Stimulated activated CD8-positive, alpha-beta memory T cell treated with anti-CD3 and anti-CD28 coated beads, Interleukin-4, amount 100 ng/mL, for 24 hours (primary cell): Measurements from ENCODE around the gene ZNF438.

Source experiments
- DNase-seq: peaks from one replicate; pipeline ENCODE4 v3.0.0-alpha.2; 2020; ENCODE audit warnings: low read depth

Gene ZNF438

DNA sequence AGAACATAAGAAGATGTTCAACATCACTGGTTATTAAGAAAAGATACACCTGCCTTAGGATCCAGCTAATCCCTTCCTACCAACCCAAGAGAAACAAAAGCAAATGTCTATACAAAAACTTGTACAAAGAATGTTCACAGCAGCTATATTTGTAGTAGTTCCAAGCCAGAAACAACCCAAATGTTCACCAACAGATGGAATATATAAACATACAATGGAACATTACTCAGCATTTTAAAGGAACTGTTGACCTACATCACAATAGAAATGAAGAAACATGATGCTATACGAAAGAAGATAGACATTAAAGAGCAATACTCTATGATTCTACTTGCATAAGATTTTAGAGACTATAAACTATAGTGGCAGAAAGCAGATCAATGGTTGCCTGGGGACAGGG lies 149.4 kb downstream of the ZNF438 start:
- no peak for DNase-seq

DNA sequence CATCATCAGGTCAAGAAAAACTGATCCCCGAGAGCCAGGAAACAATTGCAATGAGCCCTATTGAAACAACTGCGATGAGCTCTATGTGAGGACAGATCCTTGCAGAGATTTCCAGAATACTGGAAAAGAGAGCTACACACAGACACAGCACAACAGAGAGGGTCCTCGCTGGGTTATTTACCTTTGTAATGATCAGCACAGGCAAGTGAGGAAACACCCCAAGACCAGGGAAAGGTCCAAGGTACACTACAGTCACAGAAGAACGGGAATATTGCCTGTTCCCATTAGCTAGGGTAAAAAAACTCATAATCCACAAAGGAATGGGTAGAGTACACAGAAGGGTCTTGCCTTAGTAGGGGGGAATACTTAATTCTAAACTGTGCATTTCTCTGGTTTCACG lies 152.7 kb downstream of the ZNF438 start:
- DNase-seq: no peak

DNA sequence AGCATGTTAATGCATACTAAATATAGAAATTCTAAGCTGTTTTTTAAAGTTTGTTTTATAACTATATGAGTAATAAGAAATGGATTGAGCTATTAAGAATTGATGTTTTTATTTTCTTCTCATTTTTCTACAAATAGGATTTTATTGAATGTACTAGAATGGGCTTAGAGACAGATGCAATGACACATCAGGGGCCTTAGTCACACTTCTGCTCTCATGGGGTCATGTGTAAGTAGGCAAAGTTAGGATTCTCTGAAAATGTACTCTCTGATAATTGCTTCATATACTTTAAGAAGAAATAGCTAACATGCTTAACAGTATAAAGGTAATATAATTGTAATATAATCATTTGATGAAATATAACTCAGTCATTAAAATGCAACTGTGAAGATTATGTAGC lies 154.6 kb downstream of the ZNF438 start:
- no peak for DNase-seq

DNA sequence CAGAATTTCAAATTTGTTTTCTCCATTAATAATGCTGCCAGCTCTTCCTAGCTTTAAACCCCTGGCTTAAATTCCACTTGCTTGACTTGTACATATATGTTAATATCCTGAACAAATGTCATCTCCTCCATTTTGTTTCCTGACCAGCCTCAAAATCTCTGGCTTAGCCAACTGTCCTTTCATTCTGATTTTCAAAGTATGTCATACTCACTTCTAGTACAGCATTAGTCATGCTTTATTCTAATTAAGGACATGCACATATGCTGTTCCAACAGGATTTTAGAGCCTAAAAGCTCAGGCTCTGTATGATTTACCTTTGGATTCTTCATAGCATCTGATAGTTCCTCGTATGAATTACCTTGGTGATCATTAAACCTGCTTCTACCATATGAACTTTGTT lies 158.3 kb downstream of the ZNF438 start:
- DNase-seq: no peak

DNA sequence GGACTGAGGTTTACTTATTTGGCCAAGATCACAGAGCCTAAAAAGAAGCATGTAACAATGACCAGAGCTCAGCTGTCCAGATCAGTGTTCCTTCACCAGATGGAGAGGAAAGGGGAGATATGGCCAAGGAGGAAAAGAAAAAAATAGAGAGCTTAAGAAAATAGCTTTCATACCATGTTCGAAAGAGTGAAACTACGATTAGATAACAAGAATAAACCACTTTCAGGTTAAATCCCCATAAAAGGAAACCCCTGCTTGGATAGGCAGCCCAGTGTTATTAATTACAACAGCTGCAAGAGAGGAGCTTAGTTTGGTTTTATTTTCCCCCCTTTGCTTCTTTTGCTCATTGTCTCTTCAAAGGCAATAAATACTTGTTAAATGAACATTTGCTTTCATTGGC lies 160.8 kb downstream of the ZNF438 start:
- no peak for DNase-seq

DNA sequence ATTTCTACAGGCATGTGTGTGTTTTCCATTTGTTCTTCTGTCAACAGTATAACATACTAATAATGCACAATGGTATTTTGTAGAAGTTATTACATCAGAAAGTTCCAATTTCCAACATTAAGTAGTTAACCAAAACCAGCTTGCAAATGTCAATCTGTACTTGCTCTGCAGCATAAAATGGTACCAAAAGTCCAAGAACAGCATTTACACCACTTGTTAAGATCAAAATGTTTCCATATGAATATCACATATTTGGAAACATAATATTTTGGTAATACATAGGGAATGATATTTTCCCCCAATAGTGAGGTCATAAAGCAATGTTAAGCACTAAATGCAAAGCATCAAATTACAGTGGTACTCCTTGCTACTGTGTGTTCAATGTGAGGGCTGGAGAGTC lies 162.1 kb downstream of the ZNF438 start:
- no peak for DNase-seq

DNA sequence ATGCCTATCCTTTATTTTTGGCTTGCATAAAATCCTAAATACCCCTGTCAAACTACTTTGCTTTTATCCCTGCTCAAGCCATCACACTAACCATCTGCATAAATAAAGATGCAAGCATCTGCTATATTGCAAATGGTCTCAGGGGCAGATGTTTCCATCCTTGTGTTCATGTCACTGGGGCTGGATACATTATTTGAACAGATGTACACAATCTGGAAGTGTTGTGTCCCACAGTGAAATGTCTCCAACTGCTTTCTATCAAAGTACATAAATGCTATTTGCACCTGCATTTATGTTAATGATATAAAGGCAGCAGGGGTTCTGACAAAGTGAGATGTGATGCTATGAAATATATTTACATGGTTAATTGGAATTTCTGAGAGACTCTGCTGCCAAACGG lies 163.1 kb downstream of the ZNF438 start:
- DNase-seq: no peak

DNA sequence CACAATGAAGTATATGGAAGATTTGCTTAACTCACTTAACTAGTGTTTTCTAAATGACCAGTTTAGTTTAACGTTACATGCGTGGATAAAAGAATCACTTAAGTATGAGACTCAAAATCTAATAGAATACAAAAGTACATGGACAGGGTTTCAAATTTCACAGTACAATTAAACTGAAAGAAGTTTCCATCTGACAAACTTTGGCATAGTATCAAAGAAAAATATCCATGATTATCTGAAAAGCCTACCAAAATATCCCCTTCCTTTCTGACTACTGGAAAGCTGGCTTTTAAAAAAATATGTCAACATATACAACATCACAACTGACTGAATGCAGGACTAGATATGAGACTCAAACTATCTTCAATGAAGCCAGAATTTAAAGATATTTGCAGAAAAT lies 164.8 kb downstream of the ZNF438 start:
- DNase-seq: no peak

DNA sequence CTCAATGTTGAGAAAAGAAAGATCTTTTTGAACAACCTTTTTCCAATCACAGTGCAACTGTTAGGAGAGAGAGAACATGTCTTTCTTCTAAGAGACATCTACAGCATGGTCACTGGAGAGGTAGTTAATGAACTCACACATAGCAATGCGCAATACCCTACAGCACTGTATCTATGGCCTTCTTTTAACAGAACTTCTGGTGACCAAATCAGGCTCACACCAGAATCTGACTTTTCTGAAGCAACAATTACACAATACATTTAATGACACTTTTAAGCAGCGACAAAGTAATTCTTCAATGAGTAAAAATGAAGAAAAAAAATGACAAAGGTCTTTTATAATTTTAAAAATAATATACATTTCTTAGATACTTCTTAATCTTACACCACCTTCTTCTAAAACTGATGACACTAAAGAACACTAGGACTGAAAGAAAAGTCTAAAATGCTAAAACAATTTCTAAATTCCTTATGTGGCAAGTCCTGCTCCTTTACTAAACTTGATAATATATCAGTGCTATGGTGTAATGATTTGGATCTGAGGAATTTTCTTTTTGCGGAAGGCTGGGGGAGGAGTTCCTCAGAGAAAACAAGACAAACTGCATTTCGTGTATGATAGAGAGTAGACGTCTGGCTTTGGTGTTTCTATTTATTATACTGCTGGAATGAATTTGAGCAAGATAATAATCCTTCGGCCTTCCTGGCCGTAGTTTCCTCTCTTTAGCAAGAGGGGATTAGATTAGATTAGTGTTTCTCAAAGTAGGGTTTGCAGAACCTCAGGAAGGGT lies 166.3 kb downstream of the ZNF438 start:
- no peak for DNase-seq

DNA sequence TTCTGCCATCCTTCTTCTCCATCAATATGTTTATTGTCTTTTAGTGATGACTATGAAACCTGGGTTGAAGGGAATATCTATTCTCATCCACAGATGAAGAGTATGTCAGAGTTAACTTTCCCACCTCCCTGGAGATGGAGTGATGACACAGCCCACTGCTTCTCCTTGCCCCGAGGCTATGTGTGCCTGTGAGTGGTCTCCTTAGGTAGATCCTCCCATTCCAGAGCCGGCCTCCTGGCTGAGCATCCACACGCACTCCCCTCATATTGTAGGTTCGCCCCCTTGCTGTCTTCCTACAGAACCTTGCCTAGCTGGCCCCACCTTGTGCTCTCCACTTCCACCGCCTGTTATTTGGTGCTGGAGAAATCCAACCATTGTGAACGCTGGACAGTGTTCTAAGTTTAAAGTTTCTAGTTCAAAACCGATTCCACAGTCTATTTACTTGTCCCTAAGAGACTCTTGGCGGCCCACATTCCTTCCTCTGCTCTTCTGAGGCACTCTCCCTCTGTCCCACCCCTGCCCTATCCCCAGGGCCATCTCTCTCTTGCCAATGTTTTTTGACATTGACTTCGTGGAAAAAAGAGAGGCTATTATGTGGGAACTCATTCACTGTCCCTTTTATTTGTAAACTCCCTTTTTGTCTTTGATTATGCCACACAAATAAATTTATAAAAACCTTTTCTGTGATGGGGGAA lies 168.0 kb downstream of the ZNF438 start:
- DNase-seq: no peak

DNA sequence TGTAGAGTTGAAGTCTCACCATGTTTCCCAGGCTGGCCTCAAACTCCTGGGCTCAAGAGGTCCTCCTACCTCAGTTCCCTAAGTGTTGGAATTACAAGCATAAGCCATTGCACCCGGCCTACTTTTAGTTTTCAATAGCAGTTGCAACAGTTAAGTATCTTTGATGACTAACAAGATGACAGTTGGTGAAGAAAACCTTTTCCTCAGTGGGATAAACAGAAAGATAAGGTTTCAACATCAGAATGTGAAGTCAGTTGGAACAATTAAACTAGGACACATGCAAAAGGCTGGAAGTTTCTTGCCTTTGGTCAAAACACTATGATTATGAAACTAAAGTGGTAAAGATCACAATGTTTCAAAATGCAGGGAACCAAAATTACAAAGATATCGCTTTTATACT lies 169.2 kb downstream of the ZNF438 start:
- DNase-seq: no peak

DNA sequence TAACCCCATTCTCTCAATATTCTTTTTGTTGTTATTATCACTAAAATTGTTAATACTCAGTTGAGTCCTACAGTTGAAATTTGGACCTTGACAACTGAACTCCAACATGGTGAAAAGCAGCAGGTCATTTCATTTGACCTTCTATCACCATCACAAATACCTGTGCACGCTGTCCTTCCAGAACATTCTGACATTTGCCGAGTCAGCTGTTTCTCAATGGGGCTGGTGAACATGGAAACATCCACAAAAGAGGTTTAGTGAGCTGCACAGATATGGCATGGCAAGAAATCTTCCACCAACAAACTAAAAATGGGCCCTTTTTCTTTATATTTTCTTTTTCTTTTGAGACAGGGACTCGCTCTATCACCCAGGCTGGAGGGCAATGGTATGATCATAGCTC lies 169.7 kb downstream of the ZNF438 start:
- DNase-seq: no peak

DNA sequence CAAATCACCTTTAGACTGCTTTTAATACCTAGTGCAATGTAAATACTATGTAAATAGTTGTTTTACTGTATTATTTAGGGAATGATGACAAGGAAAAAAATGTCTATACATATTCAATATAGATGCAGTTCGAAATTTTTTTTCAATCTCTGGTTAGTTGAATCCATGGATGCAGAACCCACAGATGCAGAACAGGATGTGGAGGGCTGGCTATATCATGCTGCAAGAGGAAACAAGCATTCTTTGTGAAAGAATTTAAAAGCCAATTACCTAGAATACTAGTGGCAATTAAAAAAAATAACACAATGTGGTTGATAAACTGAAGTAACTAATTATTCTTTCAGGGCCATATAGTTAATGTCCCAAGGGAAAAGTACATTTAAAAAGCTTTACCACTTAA lies 170.4 kb downstream of the ZNF438 start:
- DNase-seq: no peak

DNA sequence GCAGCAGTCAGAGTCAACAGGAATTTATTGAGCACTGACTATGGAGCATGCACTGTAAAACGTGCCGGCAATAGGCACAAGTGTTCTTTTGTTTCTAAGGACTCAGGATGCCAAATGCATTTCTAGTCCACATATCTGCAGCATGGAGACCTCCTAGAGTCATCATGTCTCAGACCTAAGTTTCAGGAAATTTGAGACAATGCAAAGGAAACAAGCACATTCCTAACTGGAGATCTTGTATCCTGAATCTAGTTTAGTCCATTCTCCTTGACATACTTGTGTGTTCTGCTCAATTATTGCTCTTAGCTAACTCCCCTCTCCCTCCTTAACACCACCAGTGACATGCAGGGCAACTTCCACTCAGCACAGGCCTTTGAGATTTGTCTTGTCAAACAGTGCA lies 173.2 kb downstream of the ZNF438 start:
- DNase-seq: no peak

DNA sequence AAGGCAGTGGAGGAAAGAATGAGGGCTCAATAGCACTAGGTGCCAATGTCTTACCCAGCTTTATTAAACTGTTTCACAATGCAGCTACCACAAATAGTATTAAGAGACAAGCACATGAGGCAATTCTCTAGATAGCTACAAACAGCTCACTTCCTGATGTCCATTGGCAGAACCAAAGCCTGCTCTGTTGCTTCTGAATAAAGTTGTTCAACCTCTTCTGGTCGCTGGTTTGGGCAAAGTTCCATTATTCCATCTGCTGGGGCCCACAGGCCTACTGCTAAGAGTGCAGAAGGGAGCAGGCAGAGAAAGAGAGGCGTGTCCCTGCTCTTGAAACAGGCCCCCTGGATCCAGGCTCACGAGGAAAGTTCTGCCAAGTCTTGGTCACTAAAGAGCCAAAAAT lies 173.9 kb downstream of the ZNF438 start:
- no peak for DNase-seq

DNA sequence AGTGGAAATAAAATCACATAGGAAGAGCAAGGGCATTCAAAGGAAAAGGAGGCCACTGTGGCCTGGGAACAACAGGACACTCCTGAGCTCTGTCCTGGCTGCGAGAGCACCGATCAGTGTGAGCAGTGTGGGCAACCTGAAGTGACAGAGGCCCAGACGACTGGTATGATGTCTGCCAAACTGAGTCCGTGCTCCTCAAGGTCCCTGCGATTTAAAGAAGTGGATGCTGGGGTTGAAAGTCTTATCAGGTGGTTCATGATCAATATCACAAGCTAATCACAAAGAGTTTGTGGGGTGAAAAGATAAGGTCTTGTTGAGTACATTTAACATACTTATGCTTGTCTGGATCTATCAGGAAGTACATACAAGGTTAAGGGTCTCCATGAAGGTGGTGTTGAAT lies 176.5 kb downstream of the ZNF438 start:
- DNase-seq: no peak

DNA sequence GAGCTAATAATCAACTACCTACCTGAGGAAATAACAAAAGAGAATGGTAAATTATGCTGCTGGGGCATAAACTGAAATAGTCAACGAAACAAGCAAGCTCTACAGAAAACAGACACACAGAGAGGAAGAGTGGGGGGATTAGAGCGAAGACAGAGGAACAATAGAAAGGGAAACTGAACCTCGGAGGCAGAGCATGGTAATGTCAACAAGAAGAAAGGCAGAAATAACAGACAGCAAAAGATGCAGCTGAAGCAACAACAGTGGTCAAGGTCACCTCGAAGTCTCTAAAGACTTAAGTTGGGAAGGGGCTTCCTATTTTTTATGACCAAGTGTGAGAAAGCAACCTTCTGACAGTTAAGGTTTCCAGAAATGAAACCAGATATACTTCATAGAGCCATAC lies 177.0 kb downstream of the ZNF438 start:
- DNase-seq: no peak

DNA sequence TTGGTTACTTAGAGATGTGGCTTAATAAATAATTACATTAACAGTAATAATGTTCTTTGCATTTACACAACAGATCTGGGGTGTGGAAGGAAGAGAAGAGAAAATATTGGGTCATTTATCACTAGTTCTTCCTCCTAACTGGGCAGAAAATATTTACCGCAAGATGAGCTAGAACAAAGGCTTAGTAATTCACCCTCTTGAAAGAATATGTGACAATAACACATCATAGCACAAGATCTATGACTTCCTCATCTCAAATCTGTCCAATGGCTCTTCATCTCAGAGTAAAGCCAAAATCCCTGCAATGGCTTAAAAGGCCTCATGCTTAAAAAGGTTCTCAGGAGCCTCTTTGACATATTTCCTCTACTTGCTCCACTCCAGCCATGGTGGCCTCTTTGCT lies 178.6 kb downstream of the ZNF438 start:
- DNase-seq: no peak

DNA sequence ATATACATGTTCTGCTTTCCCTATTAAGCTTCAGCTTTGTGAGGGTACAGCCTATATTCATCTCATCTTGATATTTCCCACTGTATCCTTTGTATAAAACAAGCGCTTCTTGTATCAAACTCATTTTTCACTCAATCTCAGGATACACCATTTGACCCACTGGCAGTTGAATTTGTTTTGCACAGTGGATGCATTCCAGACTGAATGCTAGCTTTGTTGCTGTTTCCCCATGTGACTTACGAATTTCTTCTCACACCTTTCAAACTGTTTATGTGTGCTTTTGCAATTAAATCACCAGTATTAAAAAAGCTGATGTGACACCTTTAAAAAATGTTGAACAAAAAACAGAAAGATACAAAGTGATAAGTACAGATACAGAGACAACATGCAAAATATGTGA lies 180.9 kb downstream of the ZNF438 start:
- DNase-seq: no peak

DNA sequence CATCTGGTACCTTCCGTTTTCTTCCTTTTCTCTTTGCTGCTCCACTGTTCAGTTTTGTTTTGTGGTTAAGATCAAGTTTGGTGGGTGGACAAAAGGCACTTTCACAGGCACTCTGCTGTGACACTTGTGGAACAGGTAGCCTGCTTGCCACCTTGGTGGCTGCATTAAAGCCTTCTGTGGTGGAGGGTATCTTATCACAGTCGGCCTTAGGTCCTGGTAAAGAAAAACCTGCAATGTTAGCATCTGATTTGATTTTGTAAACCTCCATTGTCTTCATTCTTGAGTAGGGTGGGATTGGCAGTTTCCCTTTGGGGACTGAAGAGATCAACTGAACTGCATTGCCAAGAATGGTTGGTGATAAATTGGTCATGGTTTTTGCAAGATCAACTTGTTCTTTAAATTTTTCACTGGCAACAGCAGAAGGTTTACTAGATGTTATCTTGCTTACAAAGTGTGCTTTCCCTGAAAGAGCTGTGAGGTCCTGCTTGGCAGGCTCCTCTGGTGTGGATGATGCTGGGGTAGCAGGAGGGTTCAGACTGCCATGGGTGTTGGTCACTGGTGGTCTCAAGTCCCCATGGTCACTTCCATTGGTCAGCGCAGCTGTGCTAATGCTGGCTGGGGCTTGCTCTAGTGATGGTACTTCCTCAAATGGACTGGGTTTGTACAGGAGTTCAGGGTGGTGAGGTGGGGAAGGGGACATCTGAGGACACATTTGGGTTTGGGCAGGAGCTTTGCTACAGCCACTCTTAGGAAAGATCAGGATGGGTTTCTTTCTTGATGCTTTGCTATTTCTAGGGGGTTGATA lies 182.2 kb downstream of the ZNF438 start:
- no peak for DNase-seq

DNA sequence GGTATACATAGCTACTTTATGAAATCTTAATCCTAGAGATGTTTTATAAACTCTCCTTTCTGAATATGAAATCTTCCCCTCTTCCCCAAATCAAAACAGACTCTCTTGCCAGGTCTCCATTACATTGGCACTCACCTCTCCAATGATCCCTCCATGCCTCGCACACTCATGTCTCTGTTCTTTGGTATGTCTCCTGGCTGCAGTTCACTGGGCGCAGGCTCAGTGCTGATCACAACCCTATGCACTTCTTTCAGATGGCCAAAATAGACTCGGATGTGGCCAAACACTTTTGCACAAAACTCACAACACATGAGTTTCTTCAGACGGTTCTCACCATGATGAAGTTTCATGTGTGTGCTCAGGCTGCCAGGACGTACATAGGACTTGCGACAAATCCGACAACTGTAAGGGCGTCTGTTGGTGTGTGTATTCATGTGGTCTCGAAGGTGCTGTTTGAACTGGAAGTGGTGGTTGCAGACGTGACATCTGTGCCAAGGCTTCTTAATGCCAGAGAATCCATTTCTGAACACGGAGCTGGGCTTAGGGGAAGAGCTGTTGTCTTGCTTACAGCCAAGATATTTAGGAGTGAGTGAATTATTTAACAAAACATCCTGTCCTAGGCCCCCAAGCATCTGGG lies 183.2 kb downstream of the ZNF438 start:
- no peak for DNase-seq

DNA sequence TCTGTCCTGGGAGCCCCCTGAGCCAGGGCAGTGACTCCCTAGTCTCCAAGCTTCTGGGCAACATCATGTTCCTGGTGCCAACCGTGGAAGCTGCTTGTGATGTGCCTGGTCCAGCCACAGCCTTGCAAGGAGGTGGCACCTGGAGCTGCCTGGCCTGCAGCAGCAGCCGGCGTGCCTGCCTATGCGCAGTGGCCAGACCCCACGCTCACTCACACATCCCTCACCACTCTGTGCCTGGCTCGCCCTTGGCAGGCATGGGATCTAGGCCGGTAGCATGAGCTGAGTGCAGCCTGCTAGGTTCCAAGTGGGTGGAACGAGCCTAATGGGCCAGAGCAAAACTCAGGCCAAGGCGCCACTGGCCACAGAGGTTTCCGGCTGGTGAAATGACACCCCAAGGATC lies 184.0 kb downstream of the ZNF438 start:
- DNase-seq: no peak

DNA sequence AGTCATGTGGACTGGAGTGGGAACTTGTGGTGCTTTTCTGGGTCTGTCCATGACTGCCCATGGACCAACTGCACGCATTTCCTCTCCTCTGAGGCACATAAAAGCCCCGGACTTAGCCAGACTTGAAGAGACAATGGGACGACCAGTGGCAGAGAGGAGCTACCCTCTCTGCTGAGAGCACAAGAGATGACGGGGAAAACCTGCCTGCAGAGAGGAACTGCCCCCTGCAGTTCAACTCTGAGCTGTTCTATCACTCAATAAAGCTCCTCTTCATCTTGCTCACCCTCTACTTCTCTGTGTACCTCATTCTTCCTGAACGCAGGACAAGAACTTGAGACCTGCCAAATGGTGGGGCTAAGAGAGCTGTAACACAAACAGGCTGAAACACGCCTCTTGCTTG lies 184.5 kb downstream of the ZNF438 start:
- no peak for DNase-seq
